ENCODE data around the gene CNTNAP5.

GRCh38 chr2:124542932-124543640 is 518.0 kb downstream of the CNTNAP5 start:
- TF ChIP-seq, protein P1, sequence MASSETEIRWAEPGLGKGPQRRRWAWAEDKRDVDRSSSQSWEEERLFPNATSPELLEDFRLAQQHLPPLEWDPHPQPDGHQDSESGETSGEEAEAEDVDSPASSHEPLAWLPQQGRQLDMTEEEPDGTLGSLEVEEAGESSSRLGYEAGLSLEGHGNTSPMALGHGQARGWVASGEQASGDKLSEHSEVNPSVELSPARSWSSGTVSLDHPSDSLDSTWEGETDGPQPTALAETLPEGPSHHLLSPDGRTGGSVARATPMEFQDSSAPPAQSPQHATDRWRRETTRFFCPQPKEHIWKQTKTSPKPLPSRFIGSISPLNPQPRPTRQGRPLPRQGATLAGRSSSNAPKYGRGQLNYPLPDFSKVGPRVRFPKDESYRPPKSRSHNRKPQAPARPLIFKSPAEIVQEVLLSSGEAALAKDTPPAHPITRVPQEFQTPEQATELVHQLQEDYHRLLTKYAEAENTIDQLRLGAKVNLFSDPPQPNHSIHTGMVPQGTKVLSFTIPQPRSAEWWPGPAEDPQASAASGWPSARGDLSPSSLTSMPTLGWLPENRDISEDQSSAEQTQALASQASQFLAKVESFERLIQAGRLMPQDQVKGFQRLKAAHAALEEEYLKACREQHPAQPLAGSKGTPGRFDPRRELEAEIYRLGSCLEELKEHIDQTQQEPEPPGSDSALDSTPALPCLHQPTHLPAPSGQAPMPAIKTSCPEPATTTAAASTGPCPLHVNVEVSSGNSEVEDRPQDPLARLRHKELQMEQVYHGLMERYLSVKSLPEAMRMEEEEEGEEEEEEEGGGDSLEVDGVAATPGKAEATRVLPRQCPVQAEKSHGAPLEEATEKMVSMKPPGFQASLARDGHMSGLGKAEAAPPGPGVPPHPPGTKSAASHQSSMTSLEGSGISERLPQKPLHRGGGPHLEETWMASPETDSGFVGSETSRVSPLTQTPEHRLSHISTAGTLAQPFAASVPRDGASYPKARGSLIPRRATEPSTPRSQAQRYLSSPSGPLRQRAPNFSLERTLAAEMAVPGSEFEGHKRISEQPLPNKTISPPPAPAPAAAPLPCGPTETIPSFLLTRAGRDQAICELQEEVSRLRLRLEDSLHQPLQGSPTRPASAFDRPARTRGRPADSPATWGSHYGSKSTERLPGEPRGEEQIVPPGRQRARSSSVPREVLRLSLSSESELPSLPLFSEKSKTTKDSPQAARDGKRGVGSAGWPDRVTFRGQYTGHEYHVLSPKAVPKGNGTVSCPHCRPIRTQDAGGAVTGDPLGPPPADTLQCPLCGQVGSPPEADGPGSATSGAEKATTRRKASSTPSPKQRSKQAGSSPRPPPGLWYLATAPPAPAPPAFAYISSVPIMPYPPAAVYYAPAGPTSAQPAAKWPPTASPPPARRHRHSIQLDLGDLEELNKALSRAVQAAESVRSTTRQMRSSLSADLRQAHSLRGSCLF (CRISPR knock-in tag; IDR thresholded peaks at IDR 0.05; ENCODE audit: borderline replicate concordance), result no peak
- no peak for TF ChIP-seq SRSF4 (IDR thresholded peaks at IDR 0.05; ENCODE audit: low read depth, low read length, poor library complexity, severe bottlenecking)
- TF ChIP-seq, protein P2, sequence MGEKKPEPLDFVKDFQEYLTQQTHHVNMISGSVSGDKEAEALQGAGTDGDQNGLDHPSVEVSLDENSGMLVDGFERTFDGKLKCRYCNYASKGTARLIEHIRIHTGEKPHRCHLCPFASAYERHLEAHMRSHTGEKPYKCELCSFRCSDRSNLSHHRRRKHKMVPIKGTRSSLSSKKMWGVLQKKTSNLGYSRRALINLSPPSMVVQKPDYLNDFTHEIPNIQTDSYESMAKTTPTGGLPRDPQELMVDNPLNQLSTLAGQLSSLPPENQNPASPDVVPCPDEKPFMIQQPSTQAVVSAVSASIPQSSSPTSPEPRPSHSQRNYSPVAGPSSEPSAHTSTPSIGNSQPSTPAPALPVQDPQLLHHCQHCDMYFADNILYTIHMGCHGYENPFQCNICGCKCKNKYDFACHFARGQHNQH (CRISPR knock-in tag; IDR thresholded peaks at IDR 0.05), result no peak
- TF ChIP-seq SETDB1 (CRISPR knock-in tag; IDR thresholded peaks at IDR 0.05; ENCODE audit: borderline replicate concordance), result no peak
- no peak for TF ChIP-seq MAFF (IDR thresholded peaks at IDR 0.05; ENCODE audit: low read depth, low read length)
- no peak for TF ChIP-seq NBN (conservative IDR thresholded peaks at IDR 0.05)
- TF ChIP-seq POLR2AphosphoS5 (IDR thresholded peaks at IDR 0.05; ENCODE audit: low read depth, low read length), result no peak
- TF ChIP-seq USF2 (IDR thresholded peaks at IDR 0.05; ENCODE audit: low read depth, low read length), result no peak
- no peak for TF ChIP-seq USF2 (CRISPR knock-in tag; IDR thresholded peaks at IDR 0.05; ENCODE audit: borderline replicate concordance)
- no peak for TF ChIP-seq ZNF7 (CRISPR knock-in tag; IDR thresholded peaks at IDR 0.05)
- TF ChIP-seq, protein P3, sequence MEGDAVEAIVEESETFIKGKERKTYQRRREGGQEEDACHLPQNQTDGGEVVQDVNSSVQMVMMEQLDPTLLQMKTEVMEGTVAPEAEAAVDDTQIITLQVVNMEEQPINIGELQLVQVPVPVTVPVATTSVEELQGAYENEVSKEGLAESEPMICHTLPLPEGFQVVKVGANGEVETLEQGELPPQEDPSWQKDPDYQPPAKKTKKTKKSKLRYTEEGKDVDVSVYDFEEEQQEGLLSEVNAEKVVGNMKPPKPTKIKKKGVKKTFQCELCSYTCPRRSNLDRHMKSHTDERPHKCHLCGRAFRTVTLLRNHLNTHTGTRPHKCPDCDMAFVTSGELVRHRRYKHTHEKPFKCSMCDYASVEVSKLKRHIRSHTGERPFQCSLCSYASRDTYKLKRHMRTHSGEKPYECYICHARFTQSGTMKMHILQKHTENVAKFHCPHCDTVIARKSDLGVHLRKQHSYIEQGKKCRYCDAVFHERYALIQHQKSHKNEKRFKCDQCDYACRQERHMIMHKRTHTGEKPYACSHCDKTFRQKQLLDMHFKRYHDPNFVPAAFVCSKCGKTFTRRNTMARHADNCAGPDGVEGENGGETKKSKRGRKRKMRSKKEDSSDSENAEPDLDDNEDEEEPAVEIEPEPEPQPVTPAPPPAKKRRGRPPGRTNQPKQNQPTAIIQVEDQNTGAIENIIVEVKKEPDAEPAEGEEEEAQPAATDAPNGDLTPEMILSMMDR (CRISPR knock-in tag; IDR thresholded peaks at IDR 0.05), result no peak
- no peak for TF ChIP-seq ZNF766 (CRISPR knock-in tag; IDR thresholded peaks at IDR 0.05; ENCODE audit: borderline replicate concordance)
- no peak for TF ChIP-seq ZNF720 (CRISPR knock-in tag; IDR thresholded peaks at IDR 0.05)
- no peak for TF ChIP-seq CREB1 (IDR thresholded peaks at IDR 0.05)
- no peak for TF ChIP-seq CREB1 (CRISPR knock-in tag; IDR thresholded peaks at IDR 0.05)
- no peak for TF ChIP-seq E2F2 (CRISPR knock-in tag; IDR thresholded peaks at IDR 0.05; ENCODE audit: borderline replicate concordance)
